ENCODE results near the gene PISD. TPM values are rescaled to one million over a fixed set of nuclear protein-coding genes. Genes with fewer than 3 reads are reported as not detected.

PISD gene
- total RNA-seq, 1 donor from 2014 or later = 36.2 TPM

- no peaks in the 10 kb centered on the region for H3K36me3 Mint-ChIP-seq (ENCODE audit: unreplicated experiment)
- no peak overlapping the region for H3K27ac Mint-ChIP-seq (ENCODE audit: unreplicated experiment)
- no peak for DNase-seq (ENCODE audit: extremely low spot score, unreplicated experiment)
Measured at GRCh38 chr22:31639436-31640039, 22.5 kb downstream of the PISD start.

GRCh38 chr22:31637891-31638618, 24.0 kb downstream of the PISD start:
- Mint-ChIP-seq H3K27me3 (ENCODE audit: unreplicated experiment) (no peaks in the 10 kb centered on the region), H3K4me1 (ENCODE audit: unreplicated experiment) (peaks cover 11% of the 10 kb centered on the region), H3K9me3 (ENCODE audit: unreplicated experiment) (no peaks in the 10 kb centered on the region), H3K27ac (ENCODE audit: unreplicated experiment) (peak overlapping the region; percentile 34), H3K4me3 (ENCODE audit: unreplicated experiment) (no peak overlapping the region), H3K36me3 (ENCODE audit: unreplicated experiment) (no peaks in the 10 kb centered on the region)
- no peak for TF ChIP-seq CTCF (IDR thresholded peaks at IDR 0.05)
- no peak for DNase-seq (ENCODE audit: extremely low spot score, unreplicated experiment)

More at GRCh38 chr22:31639436-31640039, 22.5 kb downstream of the PISD start:
- Mint-ChIP-seq H3K27me3 (ENCODE audit: unreplicated experiment) (no peaks in the 10 kb centered on the region), H3K4me1 (ENCODE audit: unreplicated experiment) (peaks cover 7% of the 10 kb centered on the region), H3K9me3 (ENCODE audit: unreplicated experiment) (no peaks in the 10 kb centered on the region), H3K4me3 (ENCODE audit: unreplicated experiment) (no peak overlapping the region)
- no peak for TF ChIP-seq CTCF (IDR thresholded peaks at IDR 0.05)

- no peak for TF ChIP-seq CTCF (IDR thresholded peaks at IDR 0.05)
- Mint-ChIP-seq H3K27ac (ENCODE audit: unreplicated experiment) (peak overlapping the region; percentile 43), H3K4me3 (ENCODE audit: unreplicated experiment) (no peak overlapping the region), H3K4me1 (ENCODE audit: unreplicated experiment) (peaks cover 11% of the 10 kb centered on the region), H3K27me3 (ENCODE audit: unreplicated experiment) (no peaks in the 10 kb centered on the region), H3K36me3 (ENCODE audit: unreplicated experiment) (no peaks in the 10 kb centered on the region), H3K9me3 (ENCODE audit: unreplicated experiment) (no peaks in the 10 kb centered on the region)
- no peak for DNase-seq (ENCODE audit: extremely low spot score, unreplicated experiment)
Measured at GRCh38 chr22:31637447-31637890, 24.5 kb downstream of the PISD start.

- H3K9me3 Mint-ChIP-seq (ENCODE audit: unreplicated experiment) = no peaks in the 10 kb centered on the region
- H3K4me1 Mint-ChIP-seq (ENCODE audit: unreplicated experiment) = peaks cover 18% of the 10 kb centered on the region
- H3K4me3 Mint-ChIP-seq (ENCODE audit: unreplicated experiment) = no peak overlapping the region
- TF ChIP-seq CTCF (IDR thresholded peaks at IDR 0.05) = no peak
- no peaks in the 10 kb centered on the region for H3K36me3 Mint-ChIP-seq (ENCODE audit: unreplicated experiment)
- DNase-seq (ENCODE audit: extremely low spot score, unreplicated experiment) = no peak
- H3K27me3 Mint-ChIP-seq (ENCODE audit: unreplicated experiment) = no peaks in the 10 kb centered on the region
- H3K27ac Mint-ChIP-seq (ENCODE audit: unreplicated experiment) = no peak overlapping the region
Measured at GRCh38 chr22:31635638-31636306, 26.2 kb downstream of the PISD start.

- no peaks in the 10 kb centered on the region for H3K9me3 Mint-ChIP-seq (ENCODE audit: unreplicated experiment)
- TF ChIP-seq CTCF (IDR thresholded peaks at IDR 0.05) = no peak
- peaks cover 35% of the 10 kb centered on the region for H3K4me1 Mint-ChIP-seq (ENCODE audit: unreplicated experiment)
- no peak for DNase-seq (ENCODE audit: extremely low spot score, unreplicated experiment)
- H3K27me3 Mint-ChIP-seq (ENCODE audit: unreplicated experiment) = no peaks in the 10 kb centered on the region
- no peaks in the 10 kb centered on the region for H3K36me3 Mint-ChIP-seq (ENCODE audit: unreplicated experiment)
- peak overlapping the region; percentile 88 for H3K4me3 Mint-ChIP-seq (ENCODE audit: unreplicated experiment)
- H3K27ac Mint-ChIP-seq (ENCODE audit: unreplicated experiment) = peak overlapping the region; percentile 82
Measured at GRCh38 chr22:31631436-31631835, 30.6 kb downstream of the PISD start.

All from osteocyte (in vitro differentiated cells).